Measurements from ENCODE around the gene NUDCD3.

GRCh38 chr7:44467217-44467548, 23.3 kb downstream of the NUDCD3 start:
- TF ChIP-seq ZFX (IDR thresholded peaks at IDR 0.05) (no peak), POLR2A (IDR thresholded peaks at IDR 0.05; ENCODE audit: borderline replicate concordance, extremely low read depth, insufficient read depth, insufficient read length) (no peak), CTCF (IDR thresholded peaks at IDR 0.05 in 2 of 3, conservative IDR thresholded peaks at IDR 0.05 in 1 of 3; ENCODE audit: borderline replicate concordance in 1 of 3, insufficient read depth in 1 of 3, low read depth in 2 of 3, low read length in 2 of 3) (no peak), ATF3 (IDR thresholded peaks at IDR 0.05) (no peak), RAD21 (IDR thresholded peaks at IDR 0.05; ENCODE audit: low read depth) (no peak), ZNF274 (IDR thresholded peaks at IDR 0.05; ENCODE audit: low read depth, low read length) (no peak), SIN3A (IDR thresholded peaks at IDR 0.05; ENCODE audit: low read depth) (no peak), MAX (IDR thresholded peaks at IDR 0.05) (no peak), EZH2 (IDR thresholded peaks at IDR 0.05) (no peak)
